Inflammatory macrophage treated with lipopolysaccharide for 4 hours (primary cell): ENCODE data around the gene HIBCH.
"Not testable (repeated sequence)": the region's sequence is repeated elsewhere in the genome, so short reads cannot be mapped to it uniquely, and the experiment has no call there.

ENCODE experiments used
- DNase-seq: peaks from one replicate; pipeline ENCODE4 v3.0.0-alpha.2; 2020

The HIBCH gene

DNA sequence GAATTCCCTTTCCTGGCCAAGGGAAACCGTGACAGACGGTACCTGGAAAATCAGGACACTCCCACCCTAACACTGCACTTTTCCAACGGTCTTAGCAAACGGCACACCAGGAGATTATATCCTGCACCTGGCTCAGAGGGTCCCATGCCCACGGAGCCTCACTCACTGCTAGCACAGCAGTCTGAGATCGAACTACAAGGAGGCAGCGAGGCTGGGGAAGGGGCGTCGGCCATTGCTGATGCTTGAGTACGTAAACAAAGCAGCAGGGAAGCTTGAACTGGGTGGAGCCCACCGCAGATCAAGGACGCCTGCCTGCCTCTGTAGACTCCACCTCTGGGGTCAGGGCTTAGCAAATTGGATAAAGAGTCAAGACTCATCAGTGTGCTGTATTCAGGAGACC, 95.6 kb downstream of the HIBCH start:
- DNase-seq = not testable (repeated sequence)

- DNase-seq = not testable (repeated sequence)
Observed at GRCh38 chr2:190222745-190223144, 96.9 kb downstream of the HIBCH start.

- no peak for DNase-seq
Observed at GRCh38 chr2:190221429-190221828, 98.2 kb downstream of the HIBCH start.

- no peak for DNase-seq
Observed at GRCh38 chr2:190219186-190219585, 100.4 kb downstream of the HIBCH start.

DNA sequence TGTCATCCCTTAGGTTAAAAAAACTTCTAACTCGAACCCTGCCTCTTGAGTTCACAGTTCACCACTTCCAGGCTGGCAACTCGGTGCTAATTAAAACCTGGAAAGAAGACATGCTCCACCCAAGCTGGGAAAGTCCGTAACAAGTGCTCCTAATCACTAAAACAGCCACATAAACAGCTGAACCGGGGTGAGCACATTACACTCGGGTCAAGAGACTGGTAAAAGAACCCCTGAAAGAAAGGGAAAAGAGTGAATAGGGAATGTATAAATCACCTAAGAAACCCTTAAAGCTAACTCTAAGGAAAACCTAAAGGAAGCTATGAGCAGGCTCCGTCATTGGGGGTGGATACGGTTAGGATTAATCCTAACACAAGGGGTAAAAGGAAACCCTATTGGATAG, 102.0 kb downstream of the HIBCH start:
- no peak for DNase-seq

- no peak for DNase-seq
Observed at GRCh38 chr2:190216829-190217228, 102.8 kb downstream of the HIBCH start.

DNA sequence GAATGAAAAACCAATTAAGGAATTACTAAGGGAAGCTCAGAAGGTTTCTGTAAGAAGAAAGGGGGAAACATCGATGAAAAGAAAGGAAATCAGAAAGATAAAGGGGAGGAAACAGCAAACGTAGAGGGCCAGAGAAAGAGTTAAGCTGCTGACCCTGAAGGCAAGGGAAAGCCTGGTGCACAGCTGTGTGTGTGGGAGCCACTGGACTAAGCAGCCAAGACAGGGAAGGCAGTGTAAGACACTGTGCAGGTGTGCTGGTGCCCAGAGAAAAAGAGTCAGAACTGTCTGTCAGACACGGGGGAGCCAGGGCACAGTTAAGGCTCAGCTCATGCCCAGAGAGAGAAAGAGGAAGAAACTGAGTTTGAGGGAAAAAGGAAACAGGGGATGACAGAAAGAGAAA, 104.0 kb downstream of the HIBCH start:
- no peak for DNase-seq

GRCh38 chr2:190214426-190215194, 105.0 kb downstream of the HIBCH start:
- no peak for DNase-seq

- DNase-seq = no peak
Observed at GRCh38 chr2:190213441-190214335, 105.9 kb downstream of the HIBCH start.

DNA sequence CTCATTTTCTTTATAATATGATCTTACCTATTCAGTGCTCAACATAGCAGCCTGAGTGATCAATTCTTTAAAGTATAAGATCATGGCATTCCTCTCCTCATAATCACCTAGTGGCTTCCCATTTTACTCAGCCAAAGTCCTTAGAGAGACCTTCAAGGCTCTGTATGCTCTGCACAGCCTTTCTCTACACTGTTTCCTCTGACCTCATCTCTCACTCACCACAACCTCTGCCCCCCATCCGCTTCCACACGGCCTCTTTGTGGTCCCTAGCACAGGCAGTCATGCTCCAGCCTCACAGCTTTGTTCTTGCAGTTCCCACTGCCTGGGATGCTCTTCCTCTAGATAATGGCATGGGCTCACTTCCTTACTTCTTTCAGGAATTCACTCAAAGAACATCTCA, 109.2 kb downstream of the HIBCH start:
- no peak for DNase-seq

- no peak for DNase-seq
Observed at GRCh38 chr2:190209559-190209958, 110.1 kb downstream of the HIBCH start.

GRCh38 chr2:190207930-190208329, 111.7 kb downstream of the HIBCH start:
- DNase-seq = no peak

DNA sequence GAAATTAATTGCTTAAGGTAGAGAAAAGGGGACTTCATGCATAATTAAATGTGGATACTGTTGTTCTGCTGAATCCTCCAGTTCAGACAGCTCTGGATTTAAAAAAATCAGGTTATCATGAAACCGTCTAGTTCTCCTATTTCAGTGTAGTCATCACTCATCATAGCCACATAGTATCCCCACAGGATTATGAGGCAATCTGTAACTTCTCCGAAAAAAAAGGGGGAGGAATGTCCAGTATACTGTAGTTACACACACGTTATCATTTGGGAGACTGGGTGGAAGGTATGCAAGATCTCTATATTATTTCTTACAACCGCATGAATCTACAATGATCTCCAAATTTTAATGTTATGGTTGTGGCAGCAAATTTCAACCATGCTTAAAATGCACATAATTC, 114.0 kb downstream of the HIBCH start:
- DNase-seq = no peak

DNA sequence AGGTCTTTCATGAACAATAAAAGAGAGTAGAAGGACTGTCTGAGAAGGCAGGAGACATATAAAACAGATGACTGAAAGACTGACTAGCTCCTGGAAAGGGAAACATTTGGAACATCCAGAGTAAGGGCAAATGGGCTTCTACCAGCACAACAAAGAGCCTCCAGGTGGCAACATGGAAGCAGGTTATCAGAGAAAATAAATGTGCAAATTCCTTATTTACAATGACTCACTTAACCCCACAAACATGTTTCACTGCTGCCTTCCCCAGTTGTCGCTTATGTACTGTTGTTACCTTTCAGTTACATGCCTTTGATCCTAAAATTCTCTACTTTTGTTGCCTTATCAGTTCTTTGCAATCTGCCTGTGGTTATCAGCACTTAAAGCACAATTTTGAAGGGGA, 117.0 kb downstream of the HIBCH start:
- no peak for DNase-seq

GRCh38 chr2:190202018-190202417, 117.6 kb downstream of the HIBCH start:
- DNase-seq = no peak

- no peak for DNase-seq
Observed at GRCh38 chr2:190200603-190201002, 119.0 kb downstream of the HIBCH start.

- no peak for DNase-seq
Observed at GRCh38 chr2:190199530-190199929, 120.1 kb downstream of the HIBCH start.

DNA sequence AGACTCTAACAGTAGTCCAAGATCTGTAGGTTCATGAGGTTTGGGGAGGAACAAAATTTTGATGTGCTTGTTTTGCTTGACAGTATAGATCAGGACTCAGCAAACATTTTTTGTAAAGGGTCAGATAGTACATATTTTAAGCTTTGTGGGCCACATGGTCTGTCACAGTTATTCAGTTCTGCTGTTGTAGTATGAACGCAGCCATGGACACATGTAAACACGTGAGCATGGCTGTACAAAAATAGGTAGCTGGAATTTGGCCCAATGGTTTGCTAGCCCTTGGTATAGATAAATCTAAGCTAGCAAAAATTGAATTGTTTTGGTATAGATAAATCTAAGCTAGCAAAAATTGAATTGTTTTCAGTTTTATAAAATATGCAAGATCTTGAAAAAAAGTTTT, 120.5 kb downstream of the HIBCH start:
- no peak for DNase-seq

DNA sequence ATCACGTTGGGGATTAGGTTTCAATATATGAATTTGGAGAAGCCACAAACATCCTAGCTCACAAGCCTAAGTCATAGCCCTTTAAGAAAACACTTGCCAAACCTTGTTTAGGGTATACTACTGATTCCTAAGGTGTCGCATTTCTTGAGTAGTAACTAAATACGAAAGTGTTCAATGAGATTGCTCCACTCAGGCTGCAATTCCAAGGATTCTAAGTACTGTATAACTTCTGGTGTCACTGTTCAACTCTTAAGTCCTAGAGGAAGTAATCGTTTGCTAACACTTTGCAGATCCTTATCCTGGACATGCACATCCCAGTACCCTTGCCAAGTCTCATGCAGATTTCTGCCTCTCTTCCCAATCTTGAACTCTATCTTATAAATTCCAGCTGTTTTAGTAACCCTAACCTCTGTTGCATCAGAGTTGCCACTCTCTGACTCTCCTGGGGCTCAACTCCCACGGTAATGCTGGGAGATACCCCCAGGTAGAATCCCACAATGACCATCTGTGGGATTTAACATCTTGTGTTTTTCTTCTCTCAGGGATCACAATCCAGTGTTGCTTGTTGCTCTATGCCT, 122.4 kb downstream of the HIBCH start:
- no peak for DNase-seq

DNA sequence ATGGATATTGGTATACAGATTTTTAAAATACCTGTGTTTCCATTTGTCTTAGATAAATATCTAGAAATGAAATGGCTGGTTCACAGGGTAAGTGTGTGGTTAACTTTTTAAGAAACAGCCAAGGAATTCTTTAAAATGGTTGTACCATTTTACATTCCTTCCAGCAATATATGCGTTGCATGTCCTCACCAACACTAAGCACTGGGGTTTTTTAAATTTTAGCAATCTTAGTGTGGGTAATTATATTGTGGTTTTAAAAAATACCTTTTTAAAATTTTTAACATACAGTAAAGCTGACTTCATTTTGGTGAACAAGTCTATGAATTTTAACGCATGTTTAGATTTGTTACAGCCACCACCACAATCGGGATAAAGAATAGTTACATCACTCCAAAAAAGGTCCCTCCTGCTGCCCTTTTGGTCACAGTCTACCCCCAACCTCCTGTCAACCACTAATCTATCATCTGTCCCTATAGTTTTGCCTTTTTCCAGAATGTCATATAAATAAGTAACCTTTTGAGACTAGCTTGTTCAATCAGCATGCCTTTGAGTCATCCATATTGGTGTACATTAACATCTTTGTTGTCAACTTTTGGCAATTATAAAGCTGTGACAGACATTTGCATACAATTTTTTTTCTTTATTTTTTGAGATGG, 129.0 kb downstream of the HIBCH start:
- no peak for DNase-seq

DNA sequence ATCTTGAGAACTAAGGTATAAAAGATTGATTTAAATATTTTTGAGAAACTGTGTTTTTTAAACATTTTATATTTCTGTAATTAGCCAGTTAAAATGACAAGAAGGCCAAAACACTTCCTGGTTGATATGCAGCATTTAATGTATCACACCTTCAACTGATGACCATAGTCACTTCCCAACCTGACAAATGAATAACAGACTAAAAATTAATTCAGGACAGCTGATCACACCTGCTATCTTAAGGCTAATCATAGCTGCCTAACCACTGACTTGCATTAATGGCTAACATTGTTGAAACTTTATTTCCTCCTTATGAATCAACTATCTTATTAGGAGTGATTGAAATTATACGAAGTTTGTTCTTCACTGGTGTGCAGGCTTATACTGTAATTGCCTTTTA, 131.3 kb downstream of the HIBCH start:
- DNase-seq = no peak

DNA sequence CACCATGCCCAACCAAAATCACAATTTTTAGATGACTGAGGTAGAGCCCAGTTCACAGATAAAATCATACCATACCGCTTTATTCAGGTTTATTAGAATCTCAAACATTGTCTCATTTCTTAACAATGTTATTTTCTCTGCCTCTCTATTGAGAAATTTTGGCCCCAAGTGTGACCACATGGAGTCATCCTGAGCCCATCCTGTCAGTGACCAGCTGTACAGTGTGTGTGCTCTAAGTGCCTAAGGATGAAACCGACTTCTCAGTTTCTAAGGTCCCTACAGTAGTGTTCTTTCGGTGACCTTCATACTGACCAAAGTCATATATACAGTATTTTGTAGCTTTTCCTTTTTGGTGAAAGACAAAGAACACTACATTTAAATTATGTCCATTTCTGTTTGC, 133.4 kb downstream of the HIBCH start:
- DNase-seq = no peak

- no peak for DNase-seq
Observed at GRCh38 chr2:190185380-190185779, 134.2 kb downstream of the HIBCH start.
